GM10266 (cell line): ENCODE measurements around the gene HNRNPH1.

ENCODE experiments used
- DNase-seq: peaks from one replicate; pipeline ENCODE4 v3.0.0; 2012; ENCODE audit errors: extremely low spot score
- CTCF ChIP-seq: IDR thresholded peaks from 2 replicates; pipeline ENCODE4 v1.5.1; 2012; ENCODE audit warnings: mild to moderate bottlenecking, low read depth; ENCODE audit not compliant: control insufficient read depth, insufficient read depth; ENCODE audit errors: missing control alignments

The HNRNPH1 gene

GRCh38 chr5:179577286-179577960, 46.0 kb downstream of the HNRNPH1 start:
- no peak for TF ChIP-seq CTCF

GRCh38 chr5:179572386-179572785, 51.1 kb downstream of the HNRNPH1 start:
- TF ChIP-seq CTCF = no peak

More at GRCh38 chr5:179577286-179577960, 46.0 kb downstream of the HNRNPH1 start:
- DNase-seq = no peak

GRCh38 chr5:179568721-179569120, 54.8 kb downstream of the HNRNPH1 start:
- DNase-seq = no peak
- no peak for TF ChIP-seq CTCF

More at GRCh38 chr5:179572386-179572785, 51.1 kb downstream of the HNRNPH1 start:
- DNase-seq = no peak

GRCh38 chr5:179564526-179564925, 58.9 kb downstream of the HNRNPH1 start:
- DNase-seq = no peak
- TF ChIP-seq CTCF = no peak
